Measurements from ENCODE around the gene UROD. TPM values are rescaled to one million over a fixed set of nuclear protein-coding genes. Genes with fewer than 3 reads are reported as not detected.

The UROD gene
- total RNA-seq, 1 experiment from 2014 or later, result 118 TPM

DNA sequence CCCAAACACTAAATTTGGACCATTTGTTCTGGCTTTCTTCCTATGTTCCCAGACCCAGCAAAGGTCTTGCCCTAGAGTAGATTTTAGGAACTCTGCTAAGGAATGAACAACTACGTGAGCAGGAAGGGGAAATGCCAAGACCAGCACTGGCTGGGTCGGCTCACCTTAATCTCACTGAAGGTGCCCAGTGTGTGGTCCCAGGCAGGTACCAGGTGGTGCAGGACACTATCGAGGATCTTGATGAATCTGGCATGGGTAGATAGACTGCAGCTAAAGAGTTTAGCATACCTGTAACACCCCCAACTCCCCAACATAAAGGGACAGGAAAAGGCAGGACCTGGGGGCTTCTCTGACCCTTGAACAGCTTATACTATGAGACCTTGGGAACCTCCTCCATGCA is 4.0 kb upstream of the UROD start:
- Mint-ChIP-seq H3K9me3 (no peaks in the 10 kb centered on the region), H3K4me1 (peaks cover 14% of the 10 kb centered on the region), H3K27me3 (ENCODE audit: low read depth) (peaks cover 5% of the 10 kb centered on the region; the same call in 1 of the 2 replicates), H3K4me3 (no peak overlapping the region), H3K36me3 (peaks cover 17% of the 10 kb centered on the region), H3K27ac (no peak overlapping the region)
- TF ChIP-seq, protein P1, sequence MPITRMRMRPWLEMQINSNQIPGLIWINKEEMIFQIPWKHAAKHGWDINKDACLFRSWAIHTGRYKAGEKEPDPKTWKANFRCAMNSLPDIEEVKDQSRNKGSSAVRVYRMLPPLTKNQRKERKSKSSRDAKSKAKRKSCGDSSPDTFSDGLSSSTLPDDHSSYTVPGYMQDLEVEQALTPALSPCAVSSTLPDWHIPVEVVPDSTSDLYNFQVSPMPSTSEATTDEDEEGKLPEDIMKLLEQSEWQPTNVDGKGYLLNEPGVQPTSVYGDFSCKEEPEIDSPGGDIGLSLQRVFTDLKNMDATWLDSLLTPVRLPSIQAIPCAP (CRISPR knock-in tag; IDR thresholded peaks at IDR 0.05), result no peak
- TF ChIP-seq ESRRA (CRISPR knock-in tag; IDR thresholded peaks at IDR 0.05; ENCODE audit: borderline replicate concordance), result no peak
- no peak for TF ChIP-seq E2F4 (CRISPR knock-in tag; IDR thresholded peaks at IDR 0.05; ENCODE audit: borderline replicate concordance, low read depth)
- TF ChIP-seq, protein P2, sequence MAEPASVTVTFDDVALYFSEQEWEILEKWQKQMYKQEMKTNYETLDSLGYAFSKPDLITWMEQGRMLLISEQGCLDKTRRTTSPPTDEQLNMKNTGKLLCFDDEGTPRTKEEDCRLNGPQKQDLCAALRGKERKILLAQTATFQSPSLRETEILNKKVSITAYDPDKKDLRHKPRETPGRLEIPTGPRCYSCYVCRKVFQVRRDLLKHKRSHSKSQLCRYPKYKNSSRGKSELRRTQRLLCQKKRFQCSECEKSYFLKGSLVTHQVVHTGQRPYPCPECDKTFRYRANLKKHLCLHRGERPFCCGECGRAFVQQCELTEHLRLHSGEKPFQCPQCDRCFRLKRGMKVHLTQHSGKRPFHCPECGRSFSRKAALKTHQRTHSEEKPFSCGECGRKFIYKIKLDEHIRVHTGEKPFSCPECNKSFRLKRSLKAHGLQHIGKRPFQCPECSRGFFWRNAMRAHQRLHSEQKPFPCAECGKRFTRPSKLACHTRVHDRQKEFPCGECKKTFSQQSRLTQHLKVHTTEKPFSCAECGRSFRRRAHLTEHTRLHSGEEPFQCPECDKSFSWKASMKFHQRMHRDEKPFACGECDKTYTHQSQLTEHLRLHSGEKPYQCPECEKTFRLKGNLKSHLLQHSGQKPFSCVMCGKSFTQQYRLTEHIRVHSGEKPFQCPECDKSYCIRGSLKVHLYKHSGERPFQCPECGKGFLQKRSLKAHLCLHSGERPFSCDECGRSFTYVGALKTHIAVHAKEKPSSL (CRISPR knock-in tag; conservative IDR thresholded peaks at IDR 0.05), result no peak
- TF ChIP-seq FOXK1 (CRISPR knock-in tag; IDR thresholded peaks at IDR 0.05), result no peak
- TF ChIP-seq TCF7 (CRISPR knock-in tag; IDR thresholded peaks at IDR 0.05; ENCODE audit: low read depth), result no peak
- no peak for TF ChIP-seq GTF2I (CRISPR knock-in tag; conservative IDR thresholded peaks at IDR 0.05)
- TF ChIP-seq FOXJ3 (CRISPR knock-in tag; IDR thresholded peaks at IDR 0.05; ENCODE audit: borderline replicate concordance), result no peak
- TF ChIP-seq KAT7 (CRISPR knock-in tag; IDR thresholded peaks at IDR 0.05; ENCODE audit: borderline replicate concordance), result no peak
- DNase-seq (ENCODE audit: low spot score), result no peak
- ChIA-PET CTCF (no interaction called here), POLR2A (no interaction called here)
- ATAC-seq, result no peak

- Mint-ChIP-seq H3K4me1 (peaks cover 18% of the 10 kb centered on the region), H3K36me3 (peaks cover 14% of the 10 kb centered on the region), H3K4me3 (no peak overlapping the region), H3K27me3 (ENCODE audit: low read depth) (peaks cover 5% of the 10 kb centered on the region; the same call in 1 of the 2 replicates), H3K27ac (no peak overlapping the region), H3K9me3 (no peaks in the 10 kb centered on the region)
- POLR2A ChIA-PET, result no interaction called here
- CTCF ChIA-PET, result no interaction called here
- TF ChIP-seq, protein P3, sequence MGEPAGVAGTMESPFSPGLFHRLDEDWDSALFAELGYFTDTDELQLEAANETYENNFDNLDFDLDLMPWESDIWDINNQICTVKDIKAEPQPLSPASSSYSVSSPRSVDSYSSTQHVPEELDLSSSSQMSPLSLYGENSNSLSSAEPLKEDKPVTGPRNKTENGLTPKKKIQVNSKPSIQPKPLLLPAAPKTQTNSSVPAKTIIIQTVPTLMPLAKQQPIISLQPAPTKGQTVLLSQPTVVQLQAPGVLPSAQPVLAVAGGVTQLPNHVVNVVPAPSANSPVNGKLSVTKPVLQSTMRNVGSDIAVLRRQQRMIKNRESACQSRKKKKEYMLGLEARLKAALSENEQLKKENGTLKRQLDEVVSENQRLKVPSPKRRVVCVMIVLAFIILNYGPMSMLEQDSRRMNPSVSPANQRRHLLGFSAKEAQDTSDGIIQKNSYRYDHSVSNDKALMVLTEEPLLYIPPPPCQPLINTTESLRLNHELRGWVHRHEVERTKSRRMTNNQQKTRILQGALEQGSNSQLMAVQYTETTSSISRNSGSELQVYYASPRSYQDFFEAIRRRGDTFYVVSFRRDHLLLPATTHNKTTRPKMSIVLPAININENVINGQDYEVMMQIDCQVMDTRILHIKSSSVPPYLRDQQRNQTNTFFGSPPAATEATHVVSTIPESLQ (CRISPR knock-in tag; IDR thresholded peaks at IDR 0.05), result no peak
- TF ChIP-seq GABPB1 (CRISPR knock-in tag; IDR thresholded peaks at IDR 0.05) (no peak), RELA (CRISPR knock-in tag; IDR thresholded peaks at IDR 0.05; ENCODE audit: borderline replicate concordance) (no peak), GTF2I (CRISPR knock-in tag; conservative IDR thresholded peaks at IDR 0.05) (no peak), TCF7 (CRISPR knock-in tag; IDR thresholded peaks at IDR 0.05; ENCODE audit: low read depth) (no peak), CREM (CRISPR knock-in tag; IDR thresholded peaks at IDR 0.05) (no peak), STAT6 (CRISPR knock-in tag; conservative IDR thresholded peaks at IDR 0.05; ENCODE audit: low read depth) (no peak), ETV6 (CRISPR knock-in tag; IDR thresholded peaks at IDR 0.05) (no peak)
- TF ChIP-seq, protein P4, sequence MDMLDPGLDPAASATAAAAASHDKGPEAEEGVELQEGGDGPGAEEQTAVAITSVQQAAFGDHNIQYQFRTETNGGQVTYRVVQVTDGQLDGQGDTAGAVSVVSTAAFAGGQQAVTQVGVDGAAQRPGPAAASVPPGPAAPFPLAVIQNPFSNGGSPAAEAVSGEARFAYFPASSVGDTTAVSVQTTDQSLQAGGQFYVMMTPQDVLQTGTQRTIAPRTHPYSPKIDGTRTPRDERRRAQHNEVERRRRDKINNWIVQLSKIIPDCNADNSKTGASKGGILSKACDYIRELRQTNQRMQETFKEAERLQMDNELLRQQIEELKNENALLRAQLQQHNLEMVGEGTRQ (CRISPR knock-in tag; IDR thresholded peaks at IDR 0.05), result no peak
- ATAC-seq, result no peak
- no peak for DNase-seq (ENCODE audit: low spot score)
Measured at GRCh38 chr1:45008516-45008915, 3.5 kb upstream of the UROD start.
